ENCODE measurements around the gene EIF2AK3. TPM values are rescaled to one million over a fixed set of nuclear protein-coding genes. Genes with fewer than 3 reads are reported as not detected.

EIF2AK3 gene
- total and polyA plus RNA-seq, 2 of the 13 experiments (the other 11 are each of a cell fraction or from before 2014, with no cell fraction given) = 10.3 to 30.6 TPM

GRCh38 chr2:88543541-88544057, 83.7 kb downstream of the EIF2AK3 start:
- Histone ChIP-seq H3K4me3 (replicated peaks in 1 of 3; ENCODE audit: insufficient read depth in 1 of 3, low read depth in 2 of 3, low read length in 3 of 3) (no peak overlapping the region), H3K9me3 (ENCODE audit: low read length) (no peaks in the 10 kb centered on the region), H3K27me3 (ENCODE audit: control insufficient read depth in 1 of 2, insufficient read depth in 2 of 2, low read length in 2 of 2) (peaks cover 0 to 2% of the 10 kb centered on the region in 2 experiments; a peak in 2 of 5 replicates), H3K36me3 (replicated peaks in 1 of 2; ENCODE audit: control insufficient read depth in 1 of 2, insufficient read depth in 2 of 2, low read length in 2 of 2) (no peaks in the 10 kb centered on the region; a peak in 1 of 5 replicates), H4K20me1 (ENCODE audit: insufficient read depth, low read length) (no peaks in the 10 kb centered on the region), H3K9ac (ENCODE audit: insufficient read depth, low read depth, low read length) (no peak overlapping the region), H3K4me2 (ENCODE audit: low read depth, low read length) (no peak overlapping the region), H3K4me1 (ENCODE audit: insufficient read depth, low read length) (no peaks in the 10 kb centered on the region), H3K27ac (ENCODE audit: extremely low read length, insufficient read depth, low read length) (no peak overlapping the region), H2AFZ (ENCODE audit: low read length) (no peak overlapping the region), H3K79me2 (ENCODE audit: insufficient read depth, low read length) (no peaks in the 10 kb centered on the region)
- intact Hi-C loops (cut with micrococcal nuclease; ENCODE audit: unreplicated experiment) (no loop called here), in situ Hi-C loops (cut with HindIII; ENCODE audit: extremely low pct_ligation_motif_present, low pct_unique_long_range_greater_than_20kb) (no loop called here)
- CTCF ChIA-PET (ENCODE audit: low intra/inter-chr PET ratio, low total read pairs) = no interaction called here
- ATAC-seq (no peak), FAIRE-seq (no peak), DNase-seq (ENCODE audit: low spot score) (no peak)
- POLR2A ChIA-PET = no interaction called here
- BruUV-seq (replicated peaks) = no TSS peak
- TF ChIP-seq TCF7 (IDR thresholded peaks at IDR 0.05; ENCODE audit: low read depth) (no peak), MAFK (conservative IDR thresholded peaks at IDR 0.05 in 1 of 2, IDR thresholded peaks at IDR 0.05 in 1 of 2; ENCODE audit: low read length in 2 of 2) (no peak), NBN (conservative IDR thresholded peaks at IDR 0.05) (no peak), GTF2F1 (IDR thresholded peaks at IDR 0.05; ENCODE audit: low read length) (no peak), THAP7 (CRISPR knock-in tag; IDR thresholded peaks at IDR 0.05) (no peak), ZMYM2 (CRISPR knock-in tag; IDR thresholded peaks at IDR 0.05) (no peak), IRX3 (CRISPR knock-in tag; IDR thresholded peaks at IDR 0.05; ENCODE audit: borderline replicate concordance, low read depth) (no peak), ZNF878 (CRISPR knock-in tag; IDR thresholded peaks at IDR 0.05) (no peak), POLR2AphosphoS5 (IDR thresholded peaks at IDR 0.05; ENCODE audit: low read depth, low read length) (no peak), ZNF703 (CRISPR knock-in tag; IDR thresholded peaks at IDR 0.05; ENCODE audit: borderline replicate concordance) (no peak), DDIT3 (CRISPR knock-in tag; IDR thresholded peaks at IDR 0.05) (no peak), YEATS2 (CRISPR knock-in tag; IDR thresholded peaks at IDR 0.05; ENCODE audit: borderline replicate concordance) (no peak), SOX5 (CRISPR knock-in tag; IDR thresholded peaks at IDR 0.05; ENCODE audit: borderline replicate concordance) (no peak), ARID5B (CRISPR knock-in tag; IDR thresholded peaks at IDR 0.05) (no peak), SNAI1 (CRISPR knock-in tag; IDR thresholded peaks at IDR 0.05; ENCODE audit: borderline replicate concordance) (no peak), TARDBP (CRISPR knock-in tag; IDR thresholded peaks at IDR 0.05) (no peak)
- 29% methylated on average over 6 of the region's 6 CpGs for WGBS (ENCODE audit: low lambda C conversion rate)
